Measurements from ENCODE around the gene TYMS. TPM values are rescaled to one million over a fixed set of nuclear protein-coding genes. Genes with fewer than 3 reads are reported as not detected.

TYMS gene
- total and polyA plus RNA-seq, 10 donors, result 4.4 to 24.7 (median 14.4) TPM

DNA sequence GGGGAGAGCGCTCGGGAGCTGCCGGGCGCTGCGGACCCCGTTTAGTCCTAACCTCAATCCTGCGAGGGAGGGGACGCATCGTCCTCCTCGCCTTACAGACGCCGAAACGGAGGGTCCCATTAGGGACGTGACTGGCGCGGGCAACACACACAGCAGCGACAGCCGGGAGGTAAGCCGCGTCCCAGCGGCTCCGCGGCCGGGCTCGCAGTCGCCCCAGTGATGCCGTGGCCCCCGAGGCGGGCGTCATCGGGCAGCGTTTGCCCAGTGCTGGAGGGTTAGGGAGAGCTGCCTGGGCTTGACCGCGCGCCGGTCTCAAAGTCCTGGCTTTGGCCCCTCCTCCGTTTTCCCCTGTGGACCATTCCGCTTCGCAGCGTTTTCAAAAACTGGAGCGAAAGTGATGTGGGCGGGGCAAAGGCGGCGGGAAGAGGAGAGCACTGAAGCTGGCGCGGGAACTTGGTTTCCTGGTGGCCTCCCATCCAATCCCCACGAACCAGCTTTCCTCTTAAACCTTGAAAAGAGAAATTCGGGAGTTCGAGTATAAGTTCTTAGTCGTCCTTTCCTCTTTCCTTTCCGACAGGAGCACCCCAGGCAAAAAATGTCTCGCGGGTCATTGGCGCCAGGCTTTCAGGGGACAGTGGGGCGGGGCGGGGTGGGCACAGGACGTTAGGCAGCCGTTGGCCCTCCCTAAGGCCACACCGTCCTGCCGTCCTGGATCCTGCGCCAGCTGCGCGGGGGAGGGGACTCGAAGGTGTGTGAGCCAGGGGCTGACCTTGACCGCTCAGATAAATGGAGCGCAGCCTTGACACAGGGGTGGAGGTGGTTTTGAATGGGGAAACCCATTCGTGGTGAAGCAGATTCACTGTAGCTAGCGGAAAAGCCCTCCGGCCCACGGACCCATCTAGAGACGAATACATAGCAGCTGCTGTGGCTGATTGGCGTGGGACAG, 821 bp downstream of the TYMS start:
- TF ChIP-seq, protein P1, sequence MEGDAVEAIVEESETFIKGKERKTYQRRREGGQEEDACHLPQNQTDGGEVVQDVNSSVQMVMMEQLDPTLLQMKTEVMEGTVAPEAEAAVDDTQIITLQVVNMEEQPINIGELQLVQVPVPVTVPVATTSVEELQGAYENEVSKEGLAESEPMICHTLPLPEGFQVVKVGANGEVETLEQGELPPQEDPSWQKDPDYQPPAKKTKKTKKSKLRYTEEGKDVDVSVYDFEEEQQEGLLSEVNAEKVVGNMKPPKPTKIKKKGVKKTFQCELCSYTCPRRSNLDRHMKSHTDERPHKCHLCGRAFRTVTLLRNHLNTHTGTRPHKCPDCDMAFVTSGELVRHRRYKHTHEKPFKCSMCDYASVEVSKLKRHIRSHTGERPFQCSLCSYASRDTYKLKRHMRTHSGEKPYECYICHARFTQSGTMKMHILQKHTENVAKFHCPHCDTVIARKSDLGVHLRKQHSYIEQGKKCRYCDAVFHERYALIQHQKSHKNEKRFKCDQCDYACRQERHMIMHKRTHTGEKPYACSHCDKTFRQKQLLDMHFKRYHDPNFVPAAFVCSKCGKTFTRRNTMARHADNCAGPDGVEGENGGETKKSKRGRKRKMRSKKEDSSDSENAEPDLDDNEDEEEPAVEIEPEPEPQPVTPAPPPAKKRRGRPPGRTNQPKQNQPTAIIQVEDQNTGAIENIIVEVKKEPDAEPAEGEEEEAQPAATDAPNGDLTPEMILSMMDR (IDR thresholded peaks at IDR 0.05 in 8 of 11, conservative IDR thresholded peaks at IDR 0.05 in 3 of 11), result no peak
- peak in 2 of 3 donors; percentile 42 to 50 for TF ChIP-seq POLR2AphosphoS5 (IDR thresholded peaks at IDR 0.05)
- Histone ChIP-seq H3K4me1 (peaks cover 3 to 29% (median 19%) of the 10 kb centered on the region in 6 donors), H3K4me3 (peak overlapping the region; percentile 60 to 93 (median 80)), H3K9me3 (peaks cover 0 to 4% (median 0%) of the 10 kb centered on the region in 8 donors), H3K27me3 (replicated peaks in 1 of 7) (peaks cover 0 to 61% (median 9%) of the 10 kb centered on the region in 7 donors), H3K36me3 (peaks cover 0 to 11% (median 0%) of the 10 kb centered on the region in 6 donors), H3K27ac (peak overlapping the region in 5 of 8 donors; percentile 15 to 68 (median 50))
- intact Hi-C loops (cut with DNase I; ENCODE audit: low total_unique reads), result no loop called here
- DNase-seq, result peak; percentile 86
- 1 to 2% (median 1%) methylated on average over 59 to 72 of the region's 72 CpGs for WGBS, 5 donors

DNA sequence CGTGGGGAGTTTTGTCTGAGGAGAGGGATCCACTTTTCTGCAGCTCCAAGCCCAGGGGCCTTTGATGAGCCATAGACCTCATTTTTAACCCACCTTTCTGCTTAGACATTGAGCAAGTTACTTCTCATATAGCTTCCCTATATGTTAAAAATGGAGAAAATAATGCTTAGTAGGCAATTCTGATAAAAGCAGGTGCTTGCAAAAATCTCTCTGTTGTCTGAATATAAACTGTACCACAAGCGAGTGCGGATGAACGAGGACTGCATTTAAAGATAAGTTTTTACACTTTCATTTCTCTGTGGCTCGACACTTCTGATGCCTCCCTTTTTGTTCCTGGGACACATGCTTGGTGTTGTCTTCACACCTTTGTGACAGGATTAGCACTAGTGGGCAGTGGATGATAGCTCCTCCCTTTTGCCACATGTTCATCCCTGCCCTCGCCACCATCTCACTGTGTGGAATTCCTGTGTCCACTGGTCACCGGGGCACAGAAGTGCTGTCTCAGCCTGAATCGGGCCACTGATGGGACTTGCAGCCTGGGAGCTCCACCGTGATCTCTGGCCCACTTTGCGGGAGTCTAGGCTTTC, 1.6 kb downstream of the TYMS start:
- Histone ChIP-seq H3K9me3 (peaks cover 0 to 4% (median 0%) of the 10 kb centered on the region in 8 donors), H3K27me3 (replicated peaks in 1 of 7) (peaks cover 0 to 61% (median 9%) of the 10 kb centered on the region in 7 donors), H3K4me3 (peak overlapping the region in 6 of 8 donors; percentile 67 to 93 (median 80)), H3K27ac (peak overlapping the region in 1 of 8 donors; percentile 10), H3K4me1 (peaks cover 3 to 29% (median 19%) of the 10 kb centered on the region in 6 donors), H3K36me3 (peaks cover 0 to 11% (median 0%) of the 10 kb centered on the region in 6 donors)
- intact Hi-C loops (cut with DNase I; ENCODE audit: low total_unique reads), result no loop called here
- no peak for DNase-seq
- no peak for TF ChIP-seq POLR2AphosphoS5 (IDR thresholded peaks at IDR 0.05)
- TF ChIP-seq, protein P1 (IDR thresholded peaks at IDR 0.05 in 8 of 11, conservative IDR thresholded peaks at IDR 0.05 in 3 of 11), result no peak
- no peak for TF ChIP-seq POLR2A (IDR thresholded peaks at IDR 0.05)
- WGBS, 5 donors, result 75 to 82% (median 79%) methylated on average over 10 of the region's 10 CpGs

DNA sequence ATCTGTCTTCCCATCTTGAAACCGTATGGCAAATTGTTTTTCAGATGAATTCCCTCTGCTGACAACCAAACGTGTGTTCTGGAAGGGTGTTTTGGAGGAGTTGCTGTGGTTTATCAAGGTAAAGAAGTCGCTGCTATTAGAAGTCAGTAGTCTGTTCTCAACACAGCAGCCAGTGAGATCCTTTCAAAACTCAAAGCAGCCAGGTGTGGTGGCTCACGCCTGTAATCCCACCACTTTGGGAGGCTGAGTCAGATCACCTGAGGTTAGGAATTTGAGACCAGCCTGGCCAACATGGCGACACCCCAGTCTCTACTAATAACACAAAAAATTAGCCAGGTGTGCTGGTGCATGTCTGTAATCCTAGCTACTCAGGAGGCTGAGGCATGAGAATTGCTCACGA, 2.1 kb downstream of the TYMS start:
- DNase-seq, result no peak
- Histone ChIP-seq H3K27me3 (replicated peaks in 1 of 7) (peaks cover 0 to 58% (median 9%) of the 10 kb centered on the region in 7 donors), H3K27ac (no peak overlapping the region), H3K4me1 (peaks cover 3 to 29% (median 19%) of the 10 kb centered on the region in 6 donors), H3K36me3 (peaks cover 0 to 11% (median 0%) of the 10 kb centered on the region in 6 donors), H3K9me3 (peaks cover 0 to 4% (median 0%) of the 10 kb centered on the region in 8 donors), H3K4me3 (peak overlapping the region in 1 of 8 donors; percentile 4)
- WGBS, 5 donors, result 92 to 99% (median 94%) methylated on average over 6 of the region's 6 CpGs
- TF ChIP-seq, protein P1 (IDR thresholded peaks at IDR 0.05 in 8 of 11, conservative IDR thresholded peaks at IDR 0.05 in 3 of 11), result no peak
- TF ChIP-seq POLR2A (IDR thresholded peaks at IDR 0.05) (no peak), POLR2AphosphoS5 (IDR thresholded peaks at IDR 0.05) (no peak)
- intact Hi-C loops (cut with DNase I; ENCODE audit: low total_unique reads), result no loop called here
